Epithelial cell of proximal tubule (primary cell): ENCODE results near the gene CCDC86. TPM values are rescaled to one million over a fixed set of nuclear protein-coding genes. Genes with fewer than 3 reads are reported as not detected.

Source experiments
- DNase-seq: peaks from one replicate; pipeline ENCODE4 v3.0.0-alpha.2; 2011; ENCODE audit warnings: low read depth
- H3K4me3 ChIP-seq: 2 replicates; pipeline ENCODE4 v1.5.1; 2011; ENCODE audit warnings: low read depth, mild to moderate bottlenecking, low read length
- total RNA-seq: library from RNA; depleted of rRNA; stranded (reverse); fragments of >200 nt; gene quantifications from 2 replicates; pipeline ENCODE4 v1.2.3, GENCODE V29; 2015
- TF ChIP-seq, protein P1 (sequence below): conservative IDR thresholded peaks from 2 replicates; pipeline ENCODE4 v1.5.1; 2012; ENCODE audit warnings: low read depth, mild to moderate bottlenecking, low read length

Gene CCDC86
- total RNA-seq, 1 donor from 2014 or later = 38.6 TPM

DNA sequence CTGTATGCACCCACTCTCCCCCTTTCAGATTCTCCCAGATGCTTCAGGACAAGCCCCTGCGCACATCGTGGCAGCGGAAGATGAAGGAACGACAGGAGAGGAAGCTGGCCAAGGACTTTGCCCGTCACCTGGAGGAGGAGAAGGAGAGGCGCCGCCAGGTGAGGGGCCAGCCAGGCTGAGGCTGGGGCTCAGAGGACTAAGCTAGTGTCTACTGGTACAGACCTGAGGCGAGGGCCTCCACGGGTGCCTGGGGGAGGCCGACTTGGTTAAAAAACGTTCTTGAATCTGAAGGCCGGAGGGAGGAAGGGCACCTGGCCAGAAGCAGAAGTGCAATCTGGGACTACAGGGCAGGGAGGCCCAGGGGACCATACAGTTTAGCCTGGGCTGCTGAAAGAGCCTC, 6.0 kb downstream of the CCDC86 start:
- TF ChIP-seq, protein P1, sequence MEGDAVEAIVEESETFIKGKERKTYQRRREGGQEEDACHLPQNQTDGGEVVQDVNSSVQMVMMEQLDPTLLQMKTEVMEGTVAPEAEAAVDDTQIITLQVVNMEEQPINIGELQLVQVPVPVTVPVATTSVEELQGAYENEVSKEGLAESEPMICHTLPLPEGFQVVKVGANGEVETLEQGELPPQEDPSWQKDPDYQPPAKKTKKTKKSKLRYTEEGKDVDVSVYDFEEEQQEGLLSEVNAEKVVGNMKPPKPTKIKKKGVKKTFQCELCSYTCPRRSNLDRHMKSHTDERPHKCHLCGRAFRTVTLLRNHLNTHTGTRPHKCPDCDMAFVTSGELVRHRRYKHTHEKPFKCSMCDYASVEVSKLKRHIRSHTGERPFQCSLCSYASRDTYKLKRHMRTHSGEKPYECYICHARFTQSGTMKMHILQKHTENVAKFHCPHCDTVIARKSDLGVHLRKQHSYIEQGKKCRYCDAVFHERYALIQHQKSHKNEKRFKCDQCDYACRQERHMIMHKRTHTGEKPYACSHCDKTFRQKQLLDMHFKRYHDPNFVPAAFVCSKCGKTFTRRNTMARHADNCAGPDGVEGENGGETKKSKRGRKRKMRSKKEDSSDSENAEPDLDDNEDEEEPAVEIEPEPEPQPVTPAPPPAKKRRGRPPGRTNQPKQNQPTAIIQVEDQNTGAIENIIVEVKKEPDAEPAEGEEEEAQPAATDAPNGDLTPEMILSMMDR = no peak

DNA sequence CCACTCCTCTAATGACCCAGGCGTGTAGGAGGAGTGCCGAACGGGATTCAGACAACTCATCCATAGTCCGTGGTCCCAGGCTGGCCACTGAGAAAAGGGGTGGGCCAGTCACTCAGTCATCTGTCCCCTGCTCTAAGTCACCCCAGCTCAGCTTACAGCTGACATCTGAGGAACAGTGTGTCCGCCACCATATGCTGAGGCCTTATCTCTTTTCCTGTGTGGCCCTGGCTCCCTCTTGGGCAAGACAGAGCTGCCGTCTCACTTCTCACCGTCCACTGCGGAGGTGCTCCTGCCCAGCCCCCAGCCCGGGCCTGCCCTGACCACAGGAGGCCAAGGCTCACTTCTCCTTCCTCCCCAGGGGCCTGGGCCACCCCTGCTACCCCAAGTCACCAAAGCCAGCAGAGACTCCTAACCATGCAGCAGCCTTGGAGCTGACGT, 6.8 kb downstream of the CCDC86 start:
- no peak overlapping the region for H3K4me3 ChIP-seq
- DNase-seq = no peak
- TF ChIP-seq, protein P1 = no peak

More for the DNA sequence above, 6.0 kb downstream of the CCDC86 start:
- H3K4me3 ChIP-seq = no peak overlapping the region
- DNase-seq = no peak

DNA sequence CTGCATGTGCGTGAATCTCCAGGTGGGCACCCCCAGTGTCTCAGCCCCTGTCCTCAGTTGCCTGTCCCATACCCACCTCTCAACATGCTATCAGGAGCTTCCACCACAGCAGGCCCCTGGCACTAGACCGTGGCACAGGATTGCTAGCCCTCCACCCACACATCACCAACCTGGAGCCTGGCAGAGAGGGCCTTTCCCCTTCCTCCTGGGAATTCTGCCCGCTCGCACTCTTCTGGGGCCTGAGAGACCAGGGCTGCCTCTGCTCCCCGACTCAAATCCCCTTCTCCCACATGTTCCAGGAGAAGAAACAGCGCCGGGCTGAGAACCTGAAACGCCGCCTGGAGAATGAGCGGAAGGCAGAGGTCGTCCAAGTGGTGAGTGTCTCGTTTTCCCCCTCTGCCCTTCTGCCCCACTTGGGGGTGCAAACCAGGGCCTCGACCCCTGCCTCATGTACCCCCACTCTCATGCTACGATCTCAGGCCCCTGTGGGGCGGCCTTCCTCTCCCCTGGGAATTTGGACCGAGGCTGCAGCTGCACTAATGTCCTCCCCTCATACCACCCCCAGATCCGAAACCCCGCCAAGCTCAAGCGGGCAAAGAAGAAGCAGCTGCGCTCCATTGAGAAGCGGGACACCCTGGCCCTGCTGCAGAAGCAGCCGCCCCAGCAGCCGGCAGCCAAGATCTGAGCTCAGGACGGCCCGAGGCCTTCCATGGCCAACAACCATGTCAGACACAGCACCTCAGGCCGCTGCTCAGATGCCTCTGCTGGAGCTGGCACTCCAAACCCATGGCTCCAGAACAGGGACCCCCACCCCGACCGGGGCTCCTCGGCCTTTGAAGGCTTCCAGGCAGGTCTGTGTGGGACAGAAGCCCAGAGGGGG, 8.0 kb downstream of the CCDC86 start:
- no peak for DNase-seq
- TF ChIP-seq, protein P1 = no peak
- no peak overlapping the region for H3K4me3 ChIP-seq

DNA sequence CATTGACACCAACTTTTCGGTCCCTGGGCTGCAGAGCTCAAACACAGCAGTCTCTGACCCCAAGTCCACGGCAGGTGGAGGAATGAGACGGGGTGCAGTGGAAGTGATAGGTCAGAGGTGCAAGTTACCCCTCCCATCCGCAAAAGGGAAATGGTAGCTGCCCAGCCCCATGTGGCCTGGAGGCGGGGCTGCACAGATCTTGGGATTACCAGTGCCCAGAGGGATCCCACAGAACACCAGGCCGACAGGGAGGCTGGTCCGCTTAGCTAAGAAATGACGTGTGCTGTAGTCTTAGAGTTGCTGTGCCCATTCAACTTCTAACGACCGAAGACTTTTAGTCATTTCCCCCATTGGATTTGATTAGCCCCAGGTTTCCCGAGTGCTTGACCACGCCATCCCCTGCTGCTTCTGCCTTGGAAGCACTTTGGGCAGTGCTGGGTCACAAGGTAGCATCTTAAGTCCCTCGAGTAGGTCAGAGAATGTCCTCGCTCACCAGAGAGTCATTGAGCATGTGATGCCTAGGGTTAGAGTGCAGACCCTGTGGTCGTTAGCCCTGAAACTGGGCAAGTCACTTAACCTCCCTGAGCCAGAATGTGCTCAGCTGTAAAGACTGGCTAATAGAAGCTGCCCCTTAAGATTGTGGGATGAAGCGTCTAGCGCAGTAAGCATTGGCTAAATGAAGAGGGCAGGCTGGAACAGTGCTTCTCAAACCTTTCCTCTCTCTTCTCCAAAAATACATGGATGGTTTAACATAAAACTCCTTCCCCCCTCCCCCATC, 9.6 kb downstream of the CCDC86 start:
- H3K4me3 ChIP-seq = no peak overlapping the region
- DNase-seq = no peak
- TF ChIP-seq, protein P1 = no peak

DNA sequence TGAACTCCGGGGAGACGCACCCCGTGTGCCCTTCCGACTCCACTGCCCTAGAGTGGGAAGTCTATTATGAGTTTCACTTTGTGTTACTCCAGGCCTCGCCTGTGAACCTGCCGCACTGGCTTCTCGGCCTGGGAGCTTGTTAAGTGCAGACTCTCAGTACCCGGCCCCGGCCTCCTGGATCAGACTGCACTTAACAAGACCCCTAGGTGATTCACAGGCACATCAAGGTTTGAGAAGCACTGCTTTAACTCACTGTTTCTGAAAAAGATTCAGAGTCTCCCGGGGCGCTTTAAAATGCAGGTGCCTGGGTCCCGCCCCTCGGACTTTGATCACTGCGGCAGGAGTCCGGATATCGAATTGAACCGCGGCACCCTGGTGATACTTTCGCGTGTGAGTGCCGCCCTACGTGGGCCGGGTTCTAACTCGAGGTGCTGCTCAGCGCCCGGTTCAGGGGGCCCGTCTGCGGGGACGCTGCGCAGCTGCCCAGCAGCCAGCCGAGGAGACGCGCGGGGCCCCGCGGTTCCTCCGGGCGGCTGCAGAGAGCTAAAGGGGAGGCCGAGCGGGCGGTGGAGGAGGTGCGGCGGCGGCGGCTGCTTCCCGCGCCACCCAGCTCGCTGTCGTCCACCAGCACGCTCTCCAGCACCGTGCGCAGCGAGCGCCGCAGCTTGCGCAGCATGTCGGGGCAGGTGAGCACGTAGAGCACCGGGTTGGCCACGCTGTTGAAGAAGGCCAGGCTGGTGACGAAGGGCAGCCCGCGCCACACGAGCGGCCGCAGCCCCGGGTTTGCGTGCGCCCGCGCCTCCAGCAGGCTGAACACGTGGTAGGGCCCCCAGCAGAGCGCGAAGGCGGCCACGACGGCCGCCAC, 10.4 kb downstream of the CCDC86 start:
- no peak for DNase-seq
- TF ChIP-seq, protein P1 = no peak
- H3K4me3 ChIP-seq = peak overlapping the region; percentile 47
